ENCODE measurements around the gene ZNF345. TPM values are rescaled to one million over a fixed set of nuclear protein-coding genes. Genes with fewer than 3 reads are reported as not detected.

Gene ZNF345
- total and polyA plus RNA-seq, 9 of the 15 experiments (the other 6 are each of a cell fraction or from before 2014, with no cell fraction given), result 0.38 to 1.6 (median 0.65) TPM

- no peaks in the 10 kb centered on the region for H3K9me1 ChIP-seq (ENCODE audit: control insufficient read depth, insufficient read depth, low read length)
- H2AFZ ChIP-seq (ENCODE audit: low read depth, low read length), result no peak overlapping the region
- no peak for DNase-seq (ENCODE audit: extremely low read depth in 1 of 4, low spot score in 3 of 4)
- H3K27ac ChIP-seq (ENCODE audit: extremely low read depth, low read depth, low read length), result no peak overlapping the region
- intact Hi-C loops (cut with micrococcal nuclease), result no loop called here
- no peaks in the 10 kb centered on the region for H3K79me2 ChIP-seq (ENCODE audit: control insufficient read depth, insufficient read depth, low read length)
- ChIA-PET CTCF (ENCODE audit: low intra/inter-chr PET ratio) (no interaction called here), POLR2A (no interaction called here)
- H3K36me3 ChIP-seq (ENCODE audit: control insufficient read depth, insufficient read depth, low read length), result no peaks in the 10 kb centered on the region
- H3K4me1 ChIP-seq (replicated peaks in 1 of 2; ENCODE audit: control insufficient read depth in 2 of 2, insufficient read depth in 2 of 2, low read length in 2 of 2), result no peaks in the 10 kb centered on the region
- no peaks in the 10 kb centered on the region for H3K9me3 ChIP-seq (replicated peaks; ENCODE audit: control insufficient read depth, insufficient read depth, low read depth, low read length)
- FAIRE-seq, result no peak
- H3K9ac ChIP-seq (ENCODE audit: insufficient read depth in 1 of 2, low read depth in 2 of 2, low read length in 2 of 2), result no peak overlapping the region
- no TSS peak for BruUV-seq (replicated peaks)
- no peak for ATAC-seq
- H3K4me2 ChIP-seq (ENCODE audit: insufficient read depth, low read length), result no peak overlapping the region
- in situ Hi-C loops (cut with MboI), result no loop called here
- no peaks in the 10 kb centered on the region for H4K20me1 ChIP-seq (replicated peaks; ENCODE audit: control insufficient read depth, insufficient read depth, low read length)
- no peaks in the 10 kb centered on the region for H3K27me3 ChIP-seq (ENCODE audit: control insufficient read depth in 2 of 2, insufficient read depth in 2 of 2, low read length in 2 of 2)
- H3K4me3 ChIP-seq, result no peak overlapping the region
- TF ChIP-seq L3MBTL2 (IDR thresholded peaks at IDR 0.05) (no peak), FOXA3 (CRISPR knock-in tag; conservative IDR thresholded peaks at IDR 0.05 in 1 of 2, IDR thresholded peaks at IDR 0.05 in 1 of 2) (no peak), TOE1 (IDR thresholded peaks at IDR 0.05; ENCODE audit: borderline replicate concordance) (no peak), TOE1 (CRISPR knock-in tag; IDR thresholded peaks at IDR 0.05; ENCODE audit: borderline replicate concordance, low read depth) (no peak), ZNF253 (CRISPR knock-in tag; conservative IDR thresholded peaks at IDR 0.05) (no peak), KAT2B (IDR thresholded peaks at IDR 0.05; ENCODE audit: low read depth, low read length) (no peak), PBX2 (CRISPR knock-in tag; IDR thresholded peaks at IDR 0.05; ENCODE audit: low read depth) (no peak), PBX2 (tag; conservative IDR thresholded peaks at IDR 0.05; ENCODE audit: low read depth) (no peak), NCOA6 (IDR thresholded peaks at IDR 0.05) (no peak), BHLHE40 (IDR thresholded peaks at IDR 0.05; ENCODE audit: low read length) (no peak), RBM22 (IDR thresholded peaks at IDR 0.05; ENCODE audit: low read depth, low read length, poor library complexity, severe bottlenecking) (no peak), SMARCB1 (IDR thresholded peaks at IDR 0.05; ENCODE audit: insufficient read length, low read depth) (no peak), RAD21 (CRISPR knock-in tag; conservative IDR thresholded peaks at IDR 0.05 in 1 of 2, IDR thresholded peaks at IDR 0.05 in 1 of 2) (no peak), ATF7 (IDR thresholded peaks at IDR 0.05) (no peak), MEF2A (IDR thresholded peaks at IDR 0.05; ENCODE audit: control insufficient read depth, low read depth, low read length) (no peak), CREM (IDR thresholded peaks at IDR 0.05; ENCODE audit: low read depth) (no peak), HES1 (IDR thresholded peaks at IDR 0.05; ENCODE audit: low read depth) (no peak), ZBTB2 (IDR thresholded peaks at IDR 0.05) (no peak), RBM25 (IDR thresholded peaks at IDR 0.05; ENCODE audit: low read depth, low read length, severe bottlenecking) (no peak), RFX7 (CRISPR knock-in tag; IDR thresholded peaks at IDR 0.05) (no peak)
Measured at GRCh38 chr19:36807029-36807428, 43.6 kb upstream of the ZNF345 start.

Data from K562 (cell line).